Measurements from ENCODE around the gene HSF4.

DNA sequence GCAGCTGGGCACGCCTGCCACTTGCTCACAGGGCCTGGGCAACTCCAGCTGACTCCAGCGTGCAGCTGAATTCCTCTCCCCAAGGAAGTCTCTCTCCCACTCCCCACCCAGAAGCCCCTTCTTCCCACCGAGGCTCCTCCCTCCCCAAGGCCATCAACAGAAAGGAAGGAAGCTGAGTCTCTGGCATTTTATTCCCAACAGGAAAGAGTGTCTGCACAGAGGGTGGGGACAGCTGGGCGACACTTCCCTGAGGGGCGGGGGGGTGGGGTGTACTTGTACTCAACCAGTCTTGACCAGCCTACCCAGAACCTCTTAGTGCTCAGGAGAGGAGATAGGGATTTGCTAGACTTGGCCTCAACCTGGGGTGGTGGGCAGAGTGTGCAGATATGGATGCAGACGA lies 25.5 kb downstream of the HSF4 start, which contains the start of gene EXOC3L1:
- TF ChIP-seq CTCF (IDR thresholded peaks at IDR 0.05 in 4 of 5, conservative IDR thresholded peaks at IDR 0.05 in 1 of 5) (no peak), POLR2A (IDR thresholded peaks at IDR 0.05) (no peak)

Data from gastrocnemius medialis (tissue), 4 donors.